Skeletal muscle satellite cell (primary cell): ENCODE results near the gene BARHL1.
"Not testable (repeated sequence)": the region's sequence is repeated elsewhere in the genome, so short reads cannot be mapped to it uniquely, and the experiment has no call there.

ENCODE experiments used
- H3K27me3 ChIP-seq: 2 replicates; pipeline ENCODE4 v1.7.0; 2013; ENCODE audit warnings: low read length; ENCODE audit not compliant: control insufficient read depth, insufficient read depth
- H3K36me3 ChIP-seq: 2 replicates; pipeline ENCODE4 v1.7.0; 2013; ENCODE audit warnings: mild to moderate bottlenecking, control low read depth, low read length; ENCODE audit not compliant: insufficient read depth
- H3K4me1 ChIP-seq: 2 replicates; pipeline ENCODE4 v1.7.0; 2013; ENCODE audit warnings: low read length; ENCODE audit not compliant: control insufficient read depth, insufficient read depth
- H3K4me2 ChIP-seq: 2 replicates; pipeline ENCODE4 v1.7.0; 2013; ENCODE audit warnings: mild to moderate bottlenecking, low read length
- H3K4me3 ChIP-seq: 2 replicates; pipeline ENCODE4 v1.7.0; 2013; ENCODE audit warnings: low read length
- H3K9ac ChIP-seq: 2 replicates; pipeline ENCODE4 v1.7.0; 2013; ENCODE audit warnings: mild to moderate bottlenecking, low read depth, low read length, moderate library complexity
- H3K9me3 ChIP-seq: replicated peaks from 2 replicates; pipeline ENCODE4 v1.7.0; 2013; ENCODE audit warnings: mild to moderate bottlenecking, control low read depth, low read length

Gene BARHL1

DNA sequence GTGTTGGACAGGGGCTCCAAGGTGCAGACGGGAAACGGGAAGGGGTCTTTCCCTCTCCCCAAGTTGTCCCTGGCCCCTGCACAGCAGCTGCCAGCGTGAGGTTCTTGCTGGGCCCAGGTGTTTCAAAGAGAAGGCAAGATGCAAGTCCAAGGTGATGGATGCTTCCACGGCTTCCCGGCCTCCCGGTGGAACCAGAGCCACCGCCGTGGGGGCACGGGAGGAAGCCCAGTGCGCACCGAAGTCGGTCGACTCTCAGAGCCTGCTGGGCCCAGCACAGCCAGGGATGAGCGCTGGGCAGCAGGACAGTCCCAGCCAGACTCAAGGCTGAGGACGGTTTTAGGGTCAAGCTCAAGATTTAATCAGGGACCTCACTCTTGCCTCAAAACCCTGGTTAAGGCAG lies 25.2 kb upstream of the BARHL1 start:
- Histone ChIP-seq H3K9ac (no peak overlapping the region), H3K36me3 (no peaks in the 10 kb centered on the region), H3K4me2 (no peak overlapping the region), H3K4me1 (no peaks in the 10 kb centered on the region), H3K27me3 (peaks cover 57% of the 10 kb centered on the region), H3K4me3 (no peak overlapping the region), H3K9me3 (no peaks in the 10 kb centered on the region)

DNA sequence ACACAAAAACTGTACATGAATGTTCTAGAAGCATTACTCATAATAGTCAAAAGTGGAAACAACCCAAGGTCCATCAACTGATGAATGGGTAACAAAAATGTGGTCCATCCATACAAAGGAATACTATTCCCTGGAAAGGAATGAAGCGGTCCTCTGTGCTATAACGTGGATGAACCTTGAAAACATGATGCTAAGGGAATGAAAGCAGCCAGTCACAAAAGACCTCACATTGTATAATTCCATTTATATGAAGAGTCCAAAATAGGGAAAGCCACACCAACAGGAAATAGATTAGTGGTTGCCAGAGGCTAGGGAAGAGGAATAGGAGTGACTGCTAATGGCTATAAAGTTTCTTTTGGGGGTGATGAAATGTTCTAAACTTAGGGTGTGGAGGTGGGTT lies 22.7 kb upstream of the BARHL1 start:
- peaks cover 65% of the 10 kb centered on the region for H3K27me3 ChIP-seq
- no peaks in the 10 kb centered on the region for H3K4me1 ChIP-seq
- no peaks in the 10 kb centered on the region for H3K36me3 ChIP-seq
- no peaks in the 10 kb centered on the region for H3K9me3 ChIP-seq
- H3K4me3 ChIP-seq, result no peak overlapping the region
- no peak overlapping the region for H3K4me2 ChIP-seq
- H3K9ac ChIP-seq, result no peak overlapping the region

- no peak overlapping the region for H3K4me3 ChIP-seq
- no peaks in the 10 kb centered on the region for H3K9me3 ChIP-seq
- peaks cover 68% of the 10 kb centered on the region for H3K27me3 ChIP-seq
- no peak overlapping the region for H3K4me2 ChIP-seq
- no peak overlapping the region for H3K9ac ChIP-seq
- no peaks in the 10 kb centered on the region for H3K36me3 ChIP-seq
- H3K4me1 ChIP-seq, result no peaks in the 10 kb centered on the region
These were observed 21.7 kb upstream of the BARHL1 start for GRCh38 chr9:132560616-132561202.

- no peaks in the 10 kb centered on the region for H3K4me1 ChIP-seq
- H3K9ac ChIP-seq, result no peak overlapping the region
- no peaks in the 10 kb centered on the region for H3K9me3 ChIP-seq
- peaks cover 72% of the 10 kb centered on the region for H3K27me3 ChIP-seq
- no peaks in the 10 kb centered on the region for H3K36me3 ChIP-seq
- no peak overlapping the region for H3K4me2 ChIP-seq
- no peak overlapping the region for H3K4me3 ChIP-seq
These were observed 20.2 kb upstream of the BARHL1 start for GRCh38 chr9:132562306-132562573.

GRCh38 chr9:132564526-132564925 lies 17.9 kb upstream of the BARHL1 start:
- Histone ChIP-seq H3K4me2 (no peak overlapping the region), H3K36me3 (no peaks in the 10 kb centered on the region), H3K4me1 (no peaks in the 10 kb centered on the region), H3K4me3 (no peak overlapping the region), H3K9me3 (no peaks in the 10 kb centered on the region), H3K9ac (no peak overlapping the region), H3K27me3 (peaks cover 64% of the 10 kb centered on the region)

DNA sequence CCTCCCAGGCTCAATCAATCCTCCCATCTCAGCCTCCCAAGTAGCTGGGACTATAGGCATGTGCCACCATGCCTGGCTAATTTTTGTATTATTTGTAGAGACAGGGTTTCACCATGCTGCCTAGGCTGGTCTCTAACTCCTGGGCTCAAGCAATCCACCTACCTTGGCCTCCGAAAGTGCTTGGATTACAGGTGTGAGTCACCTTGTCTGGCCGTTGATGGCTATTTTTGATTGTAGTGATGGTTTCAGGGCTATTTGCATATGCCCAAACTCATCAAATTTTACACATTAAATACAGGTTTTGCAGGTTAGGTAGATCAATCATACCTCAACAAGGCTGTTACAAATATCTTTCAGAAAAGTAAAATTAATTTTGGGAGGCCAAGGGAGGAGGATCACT lies 13.6 kb upstream of the BARHL1 start:
- H3K4me2 ChIP-seq, H3K9ac ChIP-seq, H3K4me1 ChIP-seq, H3K4me3 ChIP-seq, H3K36me3 ChIP-seq, H3K9me3 ChIP-seq: not testable (repeated sequence)
- H3K27me3 ChIP-seq, result peaks cover 58% of the 10 kb centered on the region

DNA sequence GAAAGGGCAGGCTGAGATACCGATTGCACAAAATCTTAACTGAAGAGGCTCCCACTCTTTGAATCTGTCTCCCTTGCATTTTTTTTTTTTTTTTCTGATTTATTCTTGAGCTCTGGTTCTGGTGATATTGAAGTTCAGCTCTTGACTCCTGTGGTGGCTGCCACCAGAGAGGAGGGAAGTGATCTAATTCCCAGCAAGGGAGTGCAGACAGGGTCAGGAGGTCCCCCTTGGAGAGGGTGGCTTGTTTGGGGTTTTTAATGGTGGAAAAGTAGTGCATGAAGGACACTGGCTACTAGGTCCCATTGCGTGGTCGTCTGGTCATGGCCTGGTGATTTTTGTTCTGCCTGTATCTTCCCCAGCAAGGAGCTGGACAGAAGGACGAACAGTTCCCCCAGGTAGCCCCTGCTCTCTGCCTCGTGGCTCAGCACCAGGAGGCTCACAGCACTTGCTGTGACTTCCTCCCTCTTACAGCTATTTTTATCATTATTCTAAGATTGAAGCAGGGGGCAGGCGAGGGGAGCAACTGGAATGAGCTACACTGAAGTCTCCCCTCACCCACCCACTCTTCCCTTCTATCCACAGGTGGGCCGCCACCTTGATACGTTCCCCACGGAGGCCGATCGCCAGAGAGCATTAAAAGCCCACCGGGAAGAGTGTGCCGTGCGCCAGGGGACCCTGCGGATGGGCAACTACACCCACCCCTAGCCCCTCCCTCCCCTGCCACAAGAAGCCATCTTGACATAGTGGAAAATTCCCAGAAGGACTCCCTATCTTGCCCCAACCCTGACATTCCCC lies 10.4 kb upstream of the BARHL1 start:
- Histone ChIP-seq H3K36me3 (no peaks in the 10 kb centered on the region), H3K27me3 (peaks cover 53% of the 10 kb centered on the region), H3K4me2 (no peak overlapping the region), H3K9me3 (no peaks in the 10 kb centered on the region), H3K4me3 (no peak overlapping the region), H3K9ac (no peak overlapping the region), H3K4me1 (no peaks in the 10 kb centered on the region)

- H3K4me1 ChIP-seq, result no peaks in the 10 kb centered on the region
- H3K9me3 ChIP-seq, result no peaks in the 10 kb centered on the region
- no peak overlapping the region for H3K4me3 ChIP-seq
- H3K36me3 ChIP-seq, result no peaks in the 10 kb centered on the region
- no peak overlapping the region for H3K4me2 ChIP-seq
- peaks cover 55% of the 10 kb centered on the region for H3K27me3 ChIP-seq
- H3K9ac ChIP-seq, result no peak overlapping the region
These were observed 9.5 kb upstream of the BARHL1 start for GRCh38 chr9:132572921-132573320.

DNA sequence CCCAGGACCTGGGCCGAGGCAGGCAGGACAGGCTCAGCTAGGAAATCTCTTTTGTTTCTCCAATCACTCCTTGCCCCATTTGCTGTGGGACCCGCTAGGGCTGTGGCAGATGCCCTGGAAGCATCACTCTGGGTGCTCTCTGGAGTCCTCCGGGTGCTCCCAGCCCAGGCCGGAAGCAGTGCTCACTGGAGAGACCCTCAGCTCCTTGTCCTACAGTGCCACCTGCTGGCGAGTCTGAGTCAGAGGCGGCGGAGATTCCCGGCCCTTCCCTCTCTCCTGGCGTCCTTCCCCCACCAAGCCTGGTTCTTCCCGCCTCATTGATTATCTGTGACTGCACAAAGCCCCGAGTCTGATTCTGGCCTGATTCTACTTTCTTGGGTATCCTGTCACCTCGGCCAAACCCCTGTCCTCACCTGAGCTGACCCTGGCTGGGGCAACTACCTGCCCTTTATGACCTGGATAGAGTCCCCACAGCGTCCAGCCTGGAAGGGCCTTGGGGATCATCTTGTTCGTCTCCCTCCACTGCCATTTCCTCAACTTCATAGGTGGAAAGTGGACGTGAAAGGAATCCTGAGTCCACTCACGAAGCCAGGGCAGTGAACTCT lies 7.3 kb upstream of the BARHL1 start:
- Histone ChIP-seq H3K9ac (no peak overlapping the region), H3K27me3 (peaks cover 74% of the 10 kb centered on the region), H3K4me1 (no peaks in the 10 kb centered on the region), H3K4me2 (no peak overlapping the region), H3K9me3 (no peaks in the 10 kb centered on the region), H3K4me3 (no peak overlapping the region), H3K36me3 (no peaks in the 10 kb centered on the region)

DNA sequence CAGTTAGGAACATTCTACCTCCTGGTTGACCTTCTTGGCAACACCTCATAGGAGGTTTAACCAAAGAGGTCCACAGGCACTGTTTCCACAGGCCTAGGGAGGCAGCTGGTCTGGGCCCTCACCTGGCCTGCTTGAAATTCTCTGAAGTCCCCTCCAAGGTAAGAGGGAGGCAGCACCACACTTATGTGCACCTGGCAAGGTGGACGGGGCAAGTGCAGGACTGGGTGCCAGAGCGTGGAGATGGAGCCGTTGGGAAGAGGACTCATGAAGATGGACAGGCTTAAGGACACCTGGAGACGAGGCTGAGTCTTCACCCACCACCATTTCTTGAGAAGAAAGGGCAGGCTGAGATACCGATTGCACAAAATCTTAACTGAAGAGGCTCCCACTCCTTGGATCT lies 6.6 kb upstream of the BARHL1 start:
- peaks cover 74% of the 10 kb centered on the region for H3K27me3 ChIP-seq

GRCh38 chr9:132577119-132577518 lies 5.3 kb upstream of the BARHL1 start:
- Histone ChIP-seq H3K4me2 (no peak overlapping the region), H3K27me3 (peaks cover 75% of the 10 kb centered on the region), H3K9ac (no peak overlapping the region), H3K9me3 (no peaks in the 10 kb centered on the region), H3K36me3 (no peaks in the 10 kb centered on the region), H3K4me1 (peaks cover 6% of the 10 kb centered on the region), H3K4me3 (no peak overlapping the region)

More for the DNA sequence above, 6.6 kb upstream of the BARHL1 start:
- Histone ChIP-seq H3K9ac (no peak overlapping the region), H3K4me2 (no peak overlapping the region), H3K4me3 (no peak overlapping the region), H3K4me1 (no peaks in the 10 kb centered on the region), H3K36me3 (no peaks in the 10 kb centered on the region), H3K9me3 (no peaks in the 10 kb centered on the region)
